H9 (cell line): ENCODE results near the gene CDYL2. TPM values are rescaled to one million over a fixed set of nuclear protein-coding genes. Genes with fewer than 3 reads are reported as not detected.

Source experiments
- DNase-seq: peaks from one replicate; pipeline ENCODE4 v3.0.0-alpha.2; 2017
- H2AFZ ChIP-seq: one replicate; pipeline ENCODE4 v1.6.1; 2013; ENCODE audit warnings: mild to moderate bottlenecking, low read length, control low read depth, moderate library complexity
- H2AK5ac ChIP-seq: 2 replicates; pipeline ENCODE4 v1.6.1; 2013; ENCODE audit warnings: low read length, control low read depth, mixed read lengths; ENCODE audit not compliant: insufficient read length
- H2BK120ac ChIP-seq: one replicate; pipeline ENCODE4 v1.6.1; 2013; ENCODE audit warnings: low read depth, mild to moderate bottlenecking, low read length, control low read depth, inconsistent platforms; ENCODE audit not compliant: poor library complexity, severe bottlenecking
- H2BK12ac ChIP-seq: 2 replicates; pipeline ENCODE4 v1.6.1; 2013; ENCODE audit warnings: low read length, control low read depth, mixed read lengths, low read depth; ENCODE audit not compliant: insufficient read length
- H2BK15ac ChIP-seq: 2 replicates; pipeline ENCODE4 v1.6.1; 2013; ENCODE audit warnings: low read depth, low read length, control low read depth
- H2BK20ac ChIP-seq: one replicate; pipeline ENCODE4 v1.6.1; 2013; ENCODE audit warnings: low read depth, mild to moderate bottlenecking, low read length, control low read depth, inconsistent platforms; ENCODE audit not compliant: poor library complexity, severe bottlenecking
- H2BK5ac ChIP-seq: 2 replicates; pipeline ENCODE4 v1.6.1; 2013; ENCODE audit warnings: low read length, control low read depth, mixed read lengths; ENCODE audit not compliant: insufficient read length
- H3K14ac ChIP-seq: 2 replicates; pipeline ENCODE4 v1.6.1; 2013; ENCODE audit warnings: low read length, control low read depth; ENCODE audit not compliant: insufficient read depth
- H3K18ac ChIP-seq: 2 replicates; pipeline ENCODE4 v1.6.1; 2013; ENCODE audit warnings: low read depth, mild to moderate bottlenecking, mixed read lengths, low read length, control low read depth; ENCODE audit not compliant: insufficient read length
- H3K23ac ChIP-seq: 2 replicates; pipeline ENCODE4 v1.6.1; 2013; ENCODE audit warnings: low read length, control low read depth, mixed read lengths, low read depth; ENCODE audit not compliant: insufficient read length
- H3K23me2 ChIP-seq: 2 replicates; pipeline ENCODE4 v1.6.1; 2013; ENCODE audit warnings: low read depth, mild to moderate bottlenecking, mixed read lengths, low read length, control low read depth; ENCODE audit not compliant: insufficient read length, poor library complexity, severe bottlenecking
- H3K27ac ChIP-seq: 2 replicates; pipeline ENCODE4 v1.5.1; 2013; ENCODE audit warnings: low read length, control low read depth, mixed read lengths, low read depth; ENCODE audit not compliant: insufficient read length
- H3K27me3 ChIP-seq: 2 replicates; pipeline ENCODE4 v1.6.1; 2013; ENCODE audit warnings: low read length, control low read depth, inconsistent platforms; ENCODE audit not compliant: insufficient read depth
- H3K4ac ChIP-seq: 2 replicates; pipeline ENCODE4 v1.6.1; 2013; ENCODE audit warnings: low read depth, mild to moderate bottlenecking, control low read depth, inconsistent platforms, low read length, moderate library complexity
- H3K4me1 ChIP-seq: 2 replicates; pipeline ENCODE4 v1.6.1; 2013; ENCODE audit warnings: low read length, control low read depth, inconsistent platforms; ENCODE audit not compliant: insufficient read depth
- H3K4me2 ChIP-seq: 2 replicates; pipeline ENCODE4 v1.6.1; 2013; ENCODE audit warnings: low read length, control low read depth, mixed read lengths; ENCODE audit not compliant: insufficient read length, insufficient read depth
- H3K56ac ChIP-seq: 2 replicates; pipeline ENCODE4 v1.6.1; 2013; ENCODE audit warnings: low read depth, mild to moderate bottlenecking, mixed read lengths, low read length, control low read depth; ENCODE audit not compliant: insufficient read length
- H3K79me1 ChIP-seq: 2 replicates; pipeline ENCODE4 v1.6.1; 2013; ENCODE audit warnings: low read depth, mild to moderate bottlenecking, moderate library complexity, low read length, control low read depth, inconsistent platforms; ENCODE audit not compliant: insufficient read depth, poor library complexity, severe bottlenecking
- H3K79me2 ChIP-seq: 2 replicates; pipeline ENCODE4 v1.6.1; 2013; ENCODE audit warnings: low read length, control low read depth, inconsistent platforms; ENCODE audit not compliant: insufficient read depth
- H3K9ac ChIP-seq: 2 replicates; pipeline ENCODE4 v1.6.1; 2013; ENCODE audit warnings: low read length, control low read depth, mixed read lengths; ENCODE audit not compliant: insufficient read length; ENCODE audit errors: extremely low read depth
- H3K9me3 ChIP-seq: one replicate; pipeline ENCODE4 v1.6.1; 2013; ENCODE audit warnings: low read depth, low read length, inconsistent platforms; ENCODE audit not compliant: control insufficient read depth
- H3T11ph ChIP-seq: one replicate; pipeline ENCODE4 v1.6.1; 2013; ENCODE audit warnings: mild to moderate bottlenecking, low read length, control low read depth, inconsistent platforms
- H4K20me1 ChIP-seq: one replicate; pipeline ENCODE4 v1.6.1; 2013; ENCODE audit not compliant: control insufficient read depth, insufficient read length, insufficient read depth
- H4K5ac ChIP-seq: 2 replicates; pipeline ENCODE4 v1.6.1; 2013; ENCODE audit warnings: low read depth, mild to moderate bottlenecking, mixed read lengths, low read length, control low read depth; ENCODE audit not compliant: insufficient read length
- H4K8ac ChIP-seq: replicated peaks from 2 replicates; pipeline ENCODE4 v1.6.1; 2013; ENCODE audit warnings: low read length, control low read depth, mixed read lengths, low read depth; ENCODE audit not compliant: insufficient read length
- H4K91ac ChIP-seq: 2 replicates; pipeline ENCODE4 v1.6.1; 2013; ENCODE audit warnings: low read depth, mild to moderate bottlenecking, moderate library complexity, mixed read lengths, low read length, control low read depth; ENCODE audit not compliant: insufficient read length
- H3K27ac Mint-ChIP-seq, 3 experiments: 2 replicates in 2 of 3; 3 replicates in 1 of 3; pipeline ENCODE4 v1.8.0; 2020 to 2021; ENCODE audit warnings: mixed read lengths in 3 of 3, mild to moderate bottlenecking in 1 of 3, moderate library complexity in 1 of 3
- H3K27me3 Mint-ChIP-seq: 2 replicates; pipeline ENCODE4 v1.8.0; 2021; ENCODE audit warnings: low read depth, mild to moderate bottlenecking, moderate library complexity, mixed read lengths
- H3K36me3 Mint-ChIP-seq, 3 experiments: 2 replicates in 2 of 3; 3 replicates in 1 of 3; pipeline ENCODE4 v1.8.0; 2020 to 2021; ENCODE audit warnings: low read depth in 3 of 3, mixed read lengths in 3 of 3; ENCODE audit not compliant: insufficient read depth in 1 of 3
- H3K4me1 Mint-ChIP-seq, 2 experiments: 2 replicates each; pipeline ENCODE4 v1.8.0; 2020; ENCODE audit warnings: mixed read lengths in 2 of 2
- H3K4me3 Mint-ChIP-seq, 2 experiments: 2 replicates in 1 of 2; 3 replicates in 1 of 2; pipeline ENCODE4 v1.8.0; 2020 to 2021; ENCODE audit warnings: mild to moderate bottlenecking in 2 of 2, mixed read lengths in 2 of 2, moderate library complexity in 1 of 2
- H3K9me3 Mint-ChIP-seq, 2 experiments: 2 replicates in 1 of 2; 3 replicates in 1 of 2; pipeline ENCODE4 v1.8.0; 2020; ENCODE audit warnings: mild to moderate bottlenecking in 2 of 2, mixed read lengths in 2 of 2, moderate library complexity in 1 of 2
- CTCF ChIP-seq: fragments of 200-600 bp; sonication (generic); conservative IDR thresholded peaks from 3 replicates; pipeline ENCODE4 v1.8.0; 2021; ENCODE audit warnings: antibody characterized with exemption, mild to moderate bottlenecking
- WGBS: extraction: QIAGEN DNeasy Blood & Tissue Kit; methylation state at CpG from one replicate; pipeline ENCODE4 v1.1.7; 2013; ENCODE audit warnings: missing lambda C conversion rate, low lambda C conversion rate, mixed read lengths; ENCODE audit not compliant: insufficient read length; ENCODE audit errors: extremely low coverage; 5-methylcytosine and 5-hydroxymethylcytosine counted together
- total RNA-seq: library from RNA; stranded (reverse); gene quantifications from 2 replicates; pipeline ENCODE4 v1.2.1, GENCODE V29; 2021

The CDYL2 gene
- total RNA-seq, 1 experiment from 2014 or later, result 4.2 TPM

DNA sequence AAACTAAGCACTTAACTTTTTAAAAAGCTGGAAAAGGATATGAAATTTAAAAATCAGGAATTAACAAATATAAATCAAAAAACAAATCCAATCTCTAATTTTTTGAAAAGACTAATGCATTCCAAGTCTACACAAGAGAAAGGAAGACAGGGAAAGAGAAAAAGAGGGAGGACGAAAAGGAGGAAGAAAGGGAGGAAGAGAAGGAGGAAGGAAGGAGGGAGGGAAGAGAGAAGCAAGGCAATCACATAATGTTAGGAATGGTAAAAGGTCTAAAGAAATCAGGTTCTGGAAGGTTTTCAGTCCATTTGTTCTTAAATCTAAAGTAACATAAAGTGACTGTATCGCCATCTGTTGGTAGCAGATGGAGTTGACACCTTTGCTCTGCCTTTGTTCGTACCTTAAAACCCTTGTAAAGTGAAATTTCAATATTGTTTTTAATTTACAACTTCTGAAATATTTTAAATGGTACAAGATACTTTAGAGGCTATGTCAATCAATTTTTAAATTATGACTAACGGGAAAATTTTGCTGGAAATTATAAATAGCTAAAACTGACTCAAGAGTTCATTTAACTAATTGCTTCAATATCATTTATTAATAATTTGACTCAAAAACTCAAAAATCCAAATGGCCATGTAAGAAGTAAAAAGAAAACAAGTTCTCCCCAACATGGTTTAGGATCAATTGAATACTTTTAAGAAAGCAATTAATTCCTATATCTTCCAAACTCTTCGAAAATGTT is 20.4 kb upstream of the CDYL2 start:
- Histone ChIP-seq H2BK20ac (no peak overlapping the region), H4K8ac (no peak overlapping the region), H3K23me2 (no peaks in the 10 kb centered on the region), H2BK12ac (no peak overlapping the region), H4K20me1 (no peaks in the 10 kb centered on the region), H3K4me2 (no peak overlapping the region), H3K23ac (no peak overlapping the region), H2AK5ac (no peak overlapping the region), H3T11ph (no peak overlapping the region), H3K4ac (no peak overlapping the region), H3K18ac (no peak overlapping the region), H3K14ac (no peak overlapping the region), H2BK5ac (no peak overlapping the region), H3K9me3 (no peaks in the 10 kb centered on the region), H3K79me1 (no peaks in the 10 kb centered on the region), H3K79me2 (no peaks in the 10 kb centered on the region), H3K9ac (no peak overlapping the region), H3K4me1 (no peaks in the 10 kb centered on the region), H3K27ac (no peak overlapping the region), H2BK15ac (no peak overlapping the region), H3K56ac (no peak overlapping the region), H4K91ac (no peak overlapping the region), H3K27me3 (no peaks in the 10 kb centered on the region), H2AFZ (peak overlapping the region; percentile 73), H4K5ac (no peak overlapping the region), H2BK120ac (no peak overlapping the region)
- H3K4me1 Mint-ChIP-seq, result no peaks in the 10 kb centered on the region
- no peak for DNase-seq
- peak; percentile 88 for TF ChIP-seq CTCF
- no peak overlapping the region for H3K4me3 Mint-ChIP-seq
- no peak overlapping the region for H3K27ac Mint-ChIP-seq
- H3K27me3 Mint-ChIP-seq, result peaks cover 13% of the 10 kb centered on the region
- H3K36me3 Mint-ChIP-seq, result no peaks in the 10 kb centered on the region
- WGBS, result no CpG with 5 or more reads among the region's 5 CpGs
- no peaks in the 10 kb centered on the region; a peak in 1 of 5 replicates for H3K9me3 Mint-ChIP-seq
